ENCODE results near the gene BOK.
"Not testable (repeated sequence)": the region's sequence is repeated elsewhere in the genome, so short reads cannot be mapped to it uniquely, and the experiment has no call there.

BOK gene

GRCh38 chr2:241556746-241557145, 1.8 kb upstream of the BOK start:
- no peak for DNase-seq

- peak; percentile 30 for DNase-seq
Observed at GRCh38 chr2:241559323-241560161, 997 bp downstream of the BOK start.

- no peak for DNase-seq
Observed at GRCh38 chr2:241560162-241560882, 1.8 kb downstream of the BOK start.

- no peak for DNase-seq
Observed at GRCh38 chr2:241560883-241561474, 2.4 kb downstream of the BOK start.

GRCh38 chr2:241561832-241562231, 3.3 kb downstream of the BOK start:
- peak; percentile 72 for DNase-seq

GRCh38 chr2:241562269-241562891, 3.8 kb downstream of the BOK start:
- no peak for DNase-seq

- no peak for DNase-seq
Observed at GRCh38 chr2:241563031-241563507, 4.5 kb downstream of the BOK start.

- DNase-seq = no peak
Observed at GRCh38 chr2:241563571-241563980, 5.0 kb downstream of the BOK start.

GRCh38 chr2:241563981-241564595, 5.5 kb downstream of the BOK start:
- no peak for DNase-seq

GRCh38 chr2:241564596-241565410, 6.3 kb downstream of the BOK start:
- no peak for DNase-seq

- no peak for DNase-seq
Observed at GRCh38 chr2:241565411-241565810, 6.9 kb downstream of the BOK start.

GRCh38 chr2:241566021-241566420, 7.5 kb downstream of the BOK start:
- not testable (repeated sequence) for DNase-seq

GRCh38 chr2:241566468-241566867, 7.9 kb downstream of the BOK start:
- DNase-seq = no peak

- DNase-seq = not testable (repeated sequence)
Observed at GRCh38 chr2:241567266-241567665, 8.7 kb downstream of the BOK start.

- no peak for DNase-seq
Observed at GRCh38 chr2:241567776-241568175, 9.2 kb downstream of the BOK start.

GRCh38 chr2:241568726-241569125, 10.2 kb downstream of the BOK start:
- no peak for DNase-seq

- no peak for DNase-seq
Observed at GRCh38 chr2:241569831-241570281, 11.3 kb downstream of the BOK start.

- no peak for DNase-seq
Observed at GRCh38 chr2:241570961-241571581, 12.5 kb downstream of the BOK start.

GRCh38 chr2:241571821-241572620, 13.5 kb downstream of the BOK start:
- DNase-seq = no peak
